ENCODE measurements around the gene ACOXL.

ACOXL gene

GRCh38 chr2:111100087-111100764, 367.9 kb downstream of the ACOXL start:
- no CpG with 5 or more reads among the region's 5 CpGs for WGBS (ENCODE audit: extremely low coverage, insufficient coverage, insufficient read length)
- Histone ChIP-seq H3K4me2 (ENCODE audit: low read length) (no peak overlapping the region), H3K36me3 (ENCODE audit: control insufficient read depth in 1 of 2, insufficient read depth in 2 of 2, low read length in 2 of 2) (no peaks in the 10 kb centered on the region), H4K12ac (ENCODE audit: low read depth, low read length) (no peak overlapping the region), H3K27me3 (ENCODE audit: insufficient read depth, low read length) (no peaks in the 10 kb centered on the region), H2AK5ac (ENCODE audit: low read length) (no peak overlapping the region), H2BK120ac (ENCODE audit: insufficient read depth, low read length, poor library complexity) (no peak overlapping the region), H4K91ac (ENCODE audit: low read depth, low read length) (no peak overlapping the region), H2AFZ (ENCODE audit: insufficient read depth, low read length, poor library complexity) (no peak overlapping the region), H3K18ac (ENCODE audit: low read length) (no peak overlapping the region), H3K79me2 (ENCODE audit: control insufficient read depth, insufficient read depth, low read length, poor library complexity) (no peaks in the 10 kb centered on the region), H3K4ac (ENCODE audit: low read depth, low read length) (no peak overlapping the region), H3K4me3 (ENCODE audit: low read depth, low read length) (no peak overlapping the region), H3K27ac (ENCODE audit: low read depth, low read length) (no peak overlapping the region), H3K9me3 (ENCODE audit: insufficient read depth, low read depth, low read length) (no peaks in the 10 kb centered on the region), H3K4me1 (ENCODE audit: control insufficient read depth in 1 of 2, insufficient read depth in 2 of 2, low read length in 2 of 2) (no peaks in the 10 kb centered on the region), H2BK5ac (ENCODE audit: low read depth, low read length, poor library complexity) (no peak overlapping the region), H3K79me1 (ENCODE audit: low read length) (no peaks in the 10 kb centered on the region), H3K9ac (ENCODE audit: low read length) (no peak overlapping the region), H4K8ac (ENCODE audit: low read depth, low read length) (no peak overlapping the region), H3K23ac (ENCODE audit: low read length) (no peak overlapping the region), H3K14ac (ENCODE audit: low read length) (no peak overlapping the region), H2BK12ac (ENCODE audit: low read length) (no peak overlapping the region)
- no peak for DNase-seq

DNA sequence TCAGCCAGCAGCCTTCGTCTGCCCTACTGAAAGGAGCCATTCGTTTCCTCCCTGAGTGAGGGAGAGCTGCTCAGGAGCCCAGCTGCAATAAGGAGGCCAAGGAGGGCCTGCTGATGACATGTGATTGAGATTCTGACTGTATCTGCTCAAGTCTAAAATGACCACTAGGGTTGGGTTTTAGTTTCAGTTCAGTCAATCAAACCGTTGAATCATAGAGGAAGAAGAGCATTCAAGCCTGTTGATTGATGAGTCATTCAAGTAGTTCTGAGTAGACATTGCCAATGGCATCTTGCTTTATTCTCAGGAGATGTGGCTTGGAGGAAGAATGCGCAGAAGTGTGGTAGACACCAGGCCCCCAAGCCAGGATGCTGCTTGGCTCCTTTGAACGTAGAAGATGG, 368.4 kb downstream of the ACOXL start:
- no peaks in the 10 kb centered on the region for H3K9me3 ChIP-seq (ENCODE audit: insufficient read depth, low read depth, low read length)
- H2AK5ac ChIP-seq (ENCODE audit: low read length) = no peak overlapping the region
- H3K27ac ChIP-seq (ENCODE audit: low read depth, low read length) = no peak overlapping the region
- H3K36me3 ChIP-seq (ENCODE audit: control insufficient read depth in 1 of 2, insufficient read depth in 2 of 2, low read length in 2 of 2) = no peaks in the 10 kb centered on the region
- H2BK5ac ChIP-seq (ENCODE audit: low read depth, low read length, poor library complexity) = no peak overlapping the region
- no peak overlapping the region for H3K4me2 ChIP-seq (ENCODE audit: low read length)
- WGBS (ENCODE audit: extremely low coverage, insufficient coverage, insufficient read length) = no CpG with 5 or more reads among the region's 5 CpGs
- DNase-seq = peak in 1 of 2 donors; percentile 18
- no peak overlapping the region for H2AFZ ChIP-seq (ENCODE audit: insufficient read depth, low read length, poor library complexity)
- H3K4me1 ChIP-seq (ENCODE audit: control insufficient read depth in 1 of 2, insufficient read depth in 2 of 2, low read length in 2 of 2) = no peaks in the 10 kb centered on the region
- H2BK120ac ChIP-seq (ENCODE audit: insufficient read depth, low read length, poor library complexity) = no peak overlapping the region
- H3K18ac ChIP-seq (ENCODE audit: low read length) = no peak overlapping the region
- no peaks in the 10 kb centered on the region for H3K79me2 ChIP-seq (ENCODE audit: control insufficient read depth, insufficient read depth, low read length, poor library complexity)
- H3K4me3 ChIP-seq (ENCODE audit: low read depth, low read length) = no peak overlapping the region
- no peak overlapping the region for H4K8ac ChIP-seq (ENCODE audit: low read depth, low read length)
- no peak overlapping the region for H4K12ac ChIP-seq (ENCODE audit: low read depth, low read length)
- H4K91ac ChIP-seq (ENCODE audit: low read depth, low read length) = no peak overlapping the region
- no peak overlapping the region for H2BK12ac ChIP-seq (ENCODE audit: low read length)
- H3K27me3 ChIP-seq (ENCODE audit: insufficient read depth, low read length) = no peaks in the 10 kb centered on the region
- H3K9ac ChIP-seq (ENCODE audit: low read length) = no peak overlapping the region
- H3K79me1 ChIP-seq (ENCODE audit: low read length) = no peaks in the 10 kb centered on the region
- H3K4ac ChIP-seq (ENCODE audit: low read depth, low read length) = no peak overlapping the region
- H3K14ac ChIP-seq (ENCODE audit: low read length) = no peak overlapping the region
- H3K23ac ChIP-seq (ENCODE audit: low read length) = no peak overlapping the region

DNA sequence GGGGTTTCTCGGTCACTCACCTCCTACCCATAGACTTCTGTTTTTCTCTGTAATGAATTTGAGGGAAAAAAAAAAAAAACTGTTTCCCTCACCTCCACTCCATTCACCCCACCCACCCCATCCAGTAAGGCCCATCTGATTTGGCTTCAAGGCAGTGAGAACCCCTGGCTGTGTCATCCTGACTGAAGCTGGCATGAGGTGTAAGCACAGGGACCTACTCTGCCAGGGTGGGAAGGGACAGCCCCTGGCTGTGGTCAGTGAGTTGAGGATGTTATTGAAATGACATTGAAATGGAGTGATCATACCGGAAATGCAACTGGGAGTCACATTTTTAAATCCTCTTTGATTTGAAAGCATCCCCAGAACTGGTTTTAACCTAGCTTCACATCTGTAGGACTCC, 369.2 kb downstream of the ACOXL start:
- no peaks in the 10 kb centered on the region for H3K27me3 ChIP-seq (ENCODE audit: insufficient read depth, low read length)
- H3K4ac ChIP-seq (ENCODE audit: low read depth, low read length) = no peak overlapping the region
- no peak overlapping the region for H4K8ac ChIP-seq (ENCODE audit: low read depth, low read length)
- no peaks in the 10 kb centered on the region for H3K9me3 ChIP-seq (ENCODE audit: insufficient read depth, low read depth, low read length)
- no peak overlapping the region for H3K14ac ChIP-seq (ENCODE audit: low read length)
- H3K23ac ChIP-seq (ENCODE audit: low read length) = no peak overlapping the region
- H3K79me1 ChIP-seq (ENCODE audit: low read length) = no peaks in the 10 kb centered on the region
- H3K27ac ChIP-seq (ENCODE audit: low read depth, low read length) = no peak overlapping the region
- no peak overlapping the region for H2BK120ac ChIP-seq (ENCODE audit: insufficient read depth, low read length, poor library complexity)
- no peak overlapping the region for H3K18ac ChIP-seq (ENCODE audit: low read length)
- H2AK5ac ChIP-seq (ENCODE audit: low read length) = no peak overlapping the region
- no peak overlapping the region for H2BK5ac ChIP-seq (ENCODE audit: low read depth, low read length, poor library complexity)
- H2BK12ac ChIP-seq (ENCODE audit: low read length) = no peak overlapping the region
- no peaks in the 10 kb centered on the region for H3K79me2 ChIP-seq (ENCODE audit: control insufficient read depth, insufficient read depth, low read length, poor library complexity)
- no peaks in the 10 kb centered on the region for H3K36me3 ChIP-seq (ENCODE audit: control insufficient read depth in 1 of 2, insufficient read depth in 2 of 2, low read length in 2 of 2)
- H3K4me3 ChIP-seq (ENCODE audit: low read depth, low read length) = no peak overlapping the region
- no peaks in the 10 kb centered on the region for H3K4me1 ChIP-seq (ENCODE audit: control insufficient read depth in 1 of 2, insufficient read depth in 2 of 2, low read length in 2 of 2)
- H3K9ac ChIP-seq (ENCODE audit: low read length) = no peak overlapping the region
- no peak for DNase-seq
- H4K12ac ChIP-seq (ENCODE audit: low read depth, low read length) = no peak overlapping the region
- no CpG with 5 or more reads among the region's 2 CpGs for WGBS (ENCODE audit: extremely low coverage, insufficient coverage, insufficient read length)
- H2AFZ ChIP-seq (ENCODE audit: insufficient read depth, low read length, poor library complexity) = no peak overlapping the region
- H4K91ac ChIP-seq (ENCODE audit: low read depth, low read length) = no peak overlapping the region
- H3K4me2 ChIP-seq (ENCODE audit: low read length) = no peak overlapping the region

GRCh38 chr2:111102216-111102615, 369.8 kb downstream of the ACOXL start:
- no peaks in the 10 kb centered on the region for H3K4me1 ChIP-seq (ENCODE audit: control insufficient read depth in 1 of 2, insufficient read depth in 2 of 2, low read length in 2 of 2)
- H2BK12ac ChIP-seq (ENCODE audit: low read length) = no peak overlapping the region
- no peaks in the 10 kb centered on the region for H3K79me1 ChIP-seq (ENCODE audit: low read length)
- no peak overlapping the region for H3K4ac ChIP-seq (ENCODE audit: low read depth, low read length)
- no peak overlapping the region for H4K91ac ChIP-seq (ENCODE audit: low read depth, low read length)
- no peak overlapping the region for H2AFZ ChIP-seq (ENCODE audit: insufficient read depth, low read length, poor library complexity)
- H3K27me3 ChIP-seq (ENCODE audit: insufficient read depth, low read length) = no peaks in the 10 kb centered on the region
- H3K4me2 ChIP-seq (ENCODE audit: low read length) = no peak overlapping the region
- no CpG with 5 or more reads among the region's 2 CpGs for WGBS (ENCODE audit: extremely low coverage, insufficient coverage, insufficient read length)
- no peak overlapping the region for H3K18ac ChIP-seq (ENCODE audit: low read length)
- H2BK5ac ChIP-seq (ENCODE audit: low read depth, low read length, poor library complexity) = no peak overlapping the region
- H3K23ac ChIP-seq (ENCODE audit: low read length) = no peak overlapping the region
- no peaks in the 10 kb centered on the region for H3K36me3 ChIP-seq (ENCODE audit: control insufficient read depth in 1 of 2, insufficient read depth in 2 of 2, low read length in 2 of 2)
- H3K79me2 ChIP-seq (ENCODE audit: control insufficient read depth, insufficient read depth, low read length, poor library complexity) = no peaks in the 10 kb centered on the region
- no peak for DNase-seq
- H4K8ac ChIP-seq (ENCODE audit: low read depth, low read length) = no peak overlapping the region
- no peak overlapping the region for H2BK120ac ChIP-seq (ENCODE audit: insufficient read depth, low read length, poor library complexity)
- no peak overlapping the region for H3K9ac ChIP-seq (ENCODE audit: low read length)
- H3K27ac ChIP-seq (ENCODE audit: low read depth, low read length) = no peak overlapping the region
- H4K12ac ChIP-seq (ENCODE audit: low read depth, low read length) = no peak overlapping the region
- H2AK5ac ChIP-seq (ENCODE audit: low read length) = no peak overlapping the region
- no peaks in the 10 kb centered on the region for H3K9me3 ChIP-seq (ENCODE audit: insufficient read depth, low read depth, low read length)
- no peak overlapping the region for H3K14ac ChIP-seq (ENCODE audit: low read length)
- no peak overlapping the region for H3K4me3 ChIP-seq (ENCODE audit: low read depth, low read length)
